Neutrophil (primary cell): ENCODE results near the gene HTRA2.
A peak's percentile ranks its signal among the peaks of the same experiment; 100 is the strongest.

ENCODE experiments used
- H3K27ac ChIP-seq: fragments of 200-600 bp; sonication (generic); 2 replicates; pipeline ENCODE4 v1.5.1; 2016; ENCODE audit warnings: mild to moderate bottlenecking, moderate library complexity
- H3K27me3 ChIP-seq: fragments of 200-600 bp; sonication (generic); 2 replicates; pipeline ENCODE4 v1.6.0; 2016; ENCODE audit warnings: mild to moderate bottlenecking
- H3K36me3 ChIP-seq: fragments of 200-600 bp; sonication (generic); 2 replicates; pipeline ENCODE4 v1.5.1; 2017
- H3K4me1 ChIP-seq, 2 experiments: fragments of 200-600 bp in 1 of 2; sonication (generic) in 1 of 2; 1 replicate in 1 of 2; 2 replicates in 1 of 2; pipeline versions ENCODE4 v1.5.1 to v1.6.1; 2013 to 2016; ENCODE audit warnings: low read depth in 1 of 2, low read length in 1 of 2, mild to moderate bottlenecking in 1 of 2, moderate library complexity in 1 of 2; ENCODE audit not compliant: control insufficient read depth in 1 of 2, insufficient read depth in 1 of 2
- H3K4me3 ChIP-seq, 2 experiments: fragments of 200-600 bp in 1 of 2; sonication (generic) in 1 of 2; 1 replicate in 1 of 2; 2 replicates in 1 of 2; pipeline ENCODE4 v1.5.1; 2013 to 2016; ENCODE audit warnings: low read depth in 1 of 2, low read length in 1 of 2, mild to moderate bottlenecking in 1 of 2, moderate library complexity in 1 of 2
- H3K9me3 ChIP-seq: fragments of 200-600 bp; sonication (generic); 2 replicates; pipeline ENCODE4 v1.5.1; 2016
- TF ChIP-seq, protein P1 (sequence below): fragments of 200-600 bp; sonication (generic); IDR thresholded peaks from 2 replicates; pipeline ENCODE4 v1.5.1; 2016; ENCODE audit warnings: antibody characterized with exemption

The HTRA2 gene

DNA sequence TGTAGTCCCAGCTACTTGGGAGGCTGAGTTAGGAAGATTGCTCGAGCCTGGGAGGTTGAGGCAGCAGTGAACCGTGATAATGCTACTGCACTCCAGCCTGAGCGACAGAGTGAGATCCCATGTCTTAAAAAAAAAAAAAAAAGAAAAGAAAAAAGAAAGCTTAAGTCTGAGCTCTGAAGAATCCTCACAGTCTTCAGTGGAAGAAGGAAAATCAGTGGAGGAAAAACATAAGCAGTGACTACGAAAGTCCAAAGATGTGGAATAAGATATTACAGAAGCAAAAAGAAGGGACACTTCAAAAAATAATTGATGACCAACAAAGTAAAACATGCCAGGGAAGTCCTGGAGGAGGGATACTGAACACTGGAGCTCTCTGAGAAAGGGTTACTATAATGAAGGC is 19.5 kb upstream of the HTRA2 start:
- H3K4me1 ChIP-seq, result peaks cover 34 to 42% of the 10 kb centered on the region in 2 experiments
- H3K27me3 ChIP-seq, result peaks cover 76% of the 10 kb centered on the region
- H3K36me3 ChIP-seq, result peaks cover 8% of the 10 kb centered on the region
- no peak overlapping the region for H3K4me3 ChIP-seq
- TF ChIP-seq, protein P1, sequence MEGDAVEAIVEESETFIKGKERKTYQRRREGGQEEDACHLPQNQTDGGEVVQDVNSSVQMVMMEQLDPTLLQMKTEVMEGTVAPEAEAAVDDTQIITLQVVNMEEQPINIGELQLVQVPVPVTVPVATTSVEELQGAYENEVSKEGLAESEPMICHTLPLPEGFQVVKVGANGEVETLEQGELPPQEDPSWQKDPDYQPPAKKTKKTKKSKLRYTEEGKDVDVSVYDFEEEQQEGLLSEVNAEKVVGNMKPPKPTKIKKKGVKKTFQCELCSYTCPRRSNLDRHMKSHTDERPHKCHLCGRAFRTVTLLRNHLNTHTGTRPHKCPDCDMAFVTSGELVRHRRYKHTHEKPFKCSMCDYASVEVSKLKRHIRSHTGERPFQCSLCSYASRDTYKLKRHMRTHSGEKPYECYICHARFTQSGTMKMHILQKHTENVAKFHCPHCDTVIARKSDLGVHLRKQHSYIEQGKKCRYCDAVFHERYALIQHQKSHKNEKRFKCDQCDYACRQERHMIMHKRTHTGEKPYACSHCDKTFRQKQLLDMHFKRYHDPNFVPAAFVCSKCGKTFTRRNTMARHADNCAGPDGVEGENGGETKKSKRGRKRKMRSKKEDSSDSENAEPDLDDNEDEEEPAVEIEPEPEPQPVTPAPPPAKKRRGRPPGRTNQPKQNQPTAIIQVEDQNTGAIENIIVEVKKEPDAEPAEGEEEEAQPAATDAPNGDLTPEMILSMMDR, result no peak
- H3K27ac ChIP-seq, result no peak overlapping the region
- H3K9me3 ChIP-seq, result no peaks in the 10 kb centered on the region

DNA sequence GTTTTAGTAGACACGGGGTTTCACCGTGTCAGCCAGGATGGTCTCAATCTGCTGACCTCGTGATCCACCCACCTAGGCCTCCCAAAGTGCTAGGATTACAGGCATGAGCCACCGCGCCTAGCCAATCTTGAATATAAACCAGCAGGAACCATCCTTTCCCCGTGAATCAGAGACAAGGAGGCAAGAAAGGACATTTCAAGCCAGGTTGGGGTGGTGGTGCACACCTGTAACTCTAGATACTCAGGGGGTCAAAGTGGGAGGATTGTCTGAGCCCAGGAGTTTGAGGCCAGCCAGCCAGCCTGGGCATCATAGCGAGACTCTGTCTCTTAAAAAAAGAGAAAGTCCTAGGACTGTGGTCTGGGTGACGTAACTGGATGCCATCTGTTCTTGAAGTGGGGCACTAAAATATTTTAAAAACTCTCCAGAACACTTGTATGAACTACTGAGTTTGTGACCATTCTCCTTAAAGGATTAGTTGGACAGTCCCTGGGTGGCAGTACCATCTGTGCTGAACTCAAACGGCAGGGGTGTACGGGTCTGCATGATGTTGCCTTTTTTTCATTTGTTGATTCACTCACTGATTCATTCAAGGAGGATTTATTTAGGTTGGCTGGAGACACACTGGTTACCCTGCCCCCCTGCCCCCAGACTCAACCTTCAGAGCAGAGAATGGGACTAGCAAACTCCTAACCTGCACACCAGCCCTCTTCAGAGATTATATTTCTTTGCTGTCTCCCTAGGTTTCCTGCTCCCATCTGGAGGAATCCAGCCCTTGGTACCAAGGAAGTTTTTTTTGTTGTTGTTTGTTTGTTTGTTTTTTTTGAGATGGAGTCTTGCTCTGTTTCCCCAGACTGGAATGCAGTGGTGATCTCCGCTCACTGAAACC is 18.4 kb upstream of the HTRA2 start:
- H3K36me3 ChIP-seq, result no peaks in the 10 kb centered on the region
- H3K27me3 ChIP-seq, result peaks cover 83% of the 10 kb centered on the region
- H3K27ac ChIP-seq, result no peak overlapping the region
- H3K4me1 ChIP-seq, result peaks cover 40 to 44% of the 10 kb centered on the region in 2 experiments
- H3K9me3 ChIP-seq, result no peaks in the 10 kb centered on the region
- TF ChIP-seq, protein P1, result no peak
- H3K4me3 ChIP-seq, result no peak overlapping the region

DNA sequence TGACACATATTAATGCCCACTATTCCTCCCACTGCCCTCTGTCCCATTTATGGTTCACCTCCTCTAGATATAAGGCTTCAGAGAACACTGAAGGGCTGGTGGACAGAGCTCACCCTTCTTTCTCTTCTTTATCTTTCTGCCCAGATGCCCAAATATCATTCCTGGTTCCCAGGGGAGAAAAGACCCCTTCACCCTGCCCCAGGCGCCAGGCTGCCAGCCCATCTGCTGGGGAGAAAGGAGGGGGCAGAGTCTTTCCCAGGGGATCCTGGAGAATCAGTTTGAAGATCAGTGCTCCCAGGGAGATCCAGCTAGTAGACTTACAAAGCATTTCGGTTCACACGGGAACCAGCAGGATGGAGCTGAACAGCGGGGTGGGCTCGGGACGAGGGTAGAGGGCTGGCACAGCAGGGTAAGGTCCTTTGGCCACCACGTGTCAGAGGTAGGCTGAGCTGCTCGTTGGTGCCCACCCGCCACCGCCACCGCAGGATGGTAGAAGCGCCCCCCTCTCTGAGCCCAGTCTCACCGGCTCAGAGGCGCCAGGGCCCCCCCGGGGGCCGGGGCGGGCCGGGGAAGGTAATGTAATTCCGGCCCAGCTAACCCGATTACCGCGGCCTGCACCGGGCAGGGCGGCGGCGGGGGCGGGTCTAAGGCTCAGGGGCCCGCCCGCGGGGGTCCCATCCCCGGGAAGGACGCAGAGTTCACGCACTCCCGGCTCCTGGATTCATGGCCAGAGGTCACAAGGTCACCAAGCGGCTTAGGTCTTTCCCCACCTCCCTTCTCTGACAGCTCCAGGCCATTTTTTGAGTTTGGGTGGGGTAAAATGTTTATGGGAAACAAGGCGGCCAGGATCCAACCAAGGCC is 16.8 kb upstream of the HTRA2 start:
- H3K36me3 ChIP-seq, result no peaks in the 10 kb centered on the region
- H3K4me1 ChIP-seq, result peaks cover 34 to 37% of the 10 kb centered on the region in 2 experiments
- H3K27me3 ChIP-seq, result peaks cover 100% of the 10 kb centered on the region
- H3K9me3 ChIP-seq, result no peaks in the 10 kb centered on the region
- no peak overlapping the region for H3K4me3 ChIP-seq
- TF ChIP-seq, protein P1, result no peak
- no peak overlapping the region for H3K27ac ChIP-seq

DNA sequence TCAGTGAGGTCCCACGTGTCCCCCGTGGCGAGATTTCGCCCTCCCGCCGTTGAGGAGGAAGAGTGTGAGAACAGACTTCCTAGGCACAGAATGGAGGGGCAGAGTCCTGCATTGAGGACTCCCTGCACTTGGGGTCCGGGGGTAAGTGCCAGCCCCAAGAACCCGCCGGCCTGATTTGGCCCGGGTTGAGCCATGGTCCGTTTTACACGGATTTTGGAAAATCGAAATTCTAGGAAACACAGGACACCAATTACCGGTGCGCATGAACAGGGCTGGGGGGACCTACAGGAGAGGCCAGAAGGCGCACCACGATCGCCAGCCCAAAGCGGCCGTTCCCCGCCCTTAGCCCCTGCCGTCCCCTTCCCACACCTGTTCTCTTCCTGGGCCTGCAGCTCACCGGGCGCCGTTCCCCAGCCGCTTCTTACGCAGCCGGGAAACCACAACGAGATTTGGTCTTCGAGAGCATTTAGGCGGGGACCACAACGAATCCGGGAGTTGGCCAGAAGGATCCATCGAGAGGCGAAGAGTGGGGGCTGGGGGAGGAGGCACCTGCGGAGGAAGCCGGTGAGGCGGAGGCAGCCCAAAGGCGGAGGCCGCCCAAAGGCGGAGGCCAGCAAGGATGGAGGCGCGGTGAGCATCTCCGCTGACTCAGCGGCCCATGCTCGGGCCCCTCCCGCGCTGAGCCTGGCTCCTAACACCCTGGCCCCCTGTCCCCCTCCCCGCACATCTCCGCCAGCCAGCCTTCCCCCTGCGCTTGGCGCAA is 15.9 kb upstream of the HTRA2 start:
- no peaks in the 10 kb centered on the region for H3K36me3 ChIP-seq
- H3K9me3 ChIP-seq, result no peaks in the 10 kb centered on the region
- H3K4me3 ChIP-seq, result peak overlapping the region in 1 of 2 experiments; percentile 66
- peaks cover 100% of the 10 kb centered on the region for H3K27me3 ChIP-seq
- H3K4me1 ChIP-seq, result peaks cover 29 to 32% of the 10 kb centered on the region in 2 experiments
- H3K27ac ChIP-seq, result no peak overlapping the region
- TF ChIP-seq, protein P1, result no peak
